DND-41 (cell line): ENCODE results near the gene KRT79.

Experiments used
- ATAC-seq: fragments of 200-7000 bp; cut with Tn5 transposase; 3 replicates; pipeline ENCODE4 v1.9.1; 2021; ENCODE audit warnings: low read depth; ENCODE audit not compliant: insufficient read depth
- DNase-seq: peaks from one replicate; pipeline ENCODE4 v3.0.0-alpha.2; 2020
- H2AFZ ChIP-seq: 2 replicates; pipeline ENCODE4 v1.6.0; 2012; ENCODE audit warnings: low read depth, low read length
- H3K27ac ChIP-seq: 2 replicates; pipeline ENCODE4 v1.5.1; 2012; ENCODE audit warnings: low read length, inconsistent platforms
- H3K27me3 ChIP-seq: fragments of 200-600 bp; sonication (generic); 2 replicates; pipeline ENCODE4 v1.6.0; 2012; ENCODE audit warnings: low read length, mild to moderate bottlenecking, inconsistent platforms; ENCODE audit not compliant: insufficient read depth, poor library complexity
- H3K36me3 ChIP-seq: 2 replicates; pipeline ENCODE4 v1.5.1; 2012; ENCODE audit warnings: low read length, inconsistent platforms; ENCODE audit not compliant: insufficient read depth
- H3K4me1 ChIP-seq: 2 replicates; pipeline ENCODE4 v1.5.1; 2012; ENCODE audit warnings: mild to moderate bottlenecking, low read length; ENCODE audit not compliant: insufficient read depth
- H3K4me2 ChIP-seq: 2 replicates; pipeline ENCODE4 v1.6.0; 2012; ENCODE audit warnings: mild to moderate bottlenecking, moderate library complexity, low read length, inconsistent platforms; ENCODE audit not compliant: insufficient read depth
- H3K4me3 ChIP-seq, 2 experiments: fragments of 200-600 bp in 1 of 2; shearing (Covaris generic) in 1 of 2; 2 replicates each; pipeline ENCODE4 v1.5.1; 2012 to 2016; ENCODE audit warnings: inconsistent platforms in 2 of 2, low read length in 2 of 2, mild to moderate bottlenecking in 2 of 2, low read depth in 1 of 2, moderate library complexity in 1 of 2
- H3K79me2 ChIP-seq: 2 replicates; pipeline ENCODE4 v1.6.0; 2012; ENCODE audit warnings: low read length, inconsistent platforms; ENCODE audit not compliant: insufficient read depth
- H3K9ac ChIP-seq: 2 replicates; pipeline ENCODE4 v1.6.0; 2012; ENCODE audit warnings: low read depth, mild to moderate bottlenecking, inconsistent platforms, low read length, moderate library complexity
- H3K9me3 ChIP-seq: 2 replicates; pipeline ENCODE4 v1.5.1; 2012; ENCODE audit warnings: low read length, moderate library complexity, mild to moderate bottlenecking, inconsistent platforms; ENCODE audit not compliant: insufficient read depth, severe bottlenecking
- H4K20me1 ChIP-seq: 2 replicates; pipeline ENCODE4 v1.6.0; 2012; ENCODE audit warnings: low read length; ENCODE audit not compliant: insufficient read depth
- CTCF ChIP-seq: IDR thresholded peaks from 2 replicates; pipeline ENCODE4 v1.5.1; 2012; ENCODE audit warnings: borderline replicate concordance, low read length, moderate library complexity, mild to moderate bottlenecking; ENCODE audit not compliant: poor library complexity, severe bottlenecking; ENCODE audit errors: extremely low read depth
- EZH2 ChIP-seq: IDR thresholded peaks from 3 replicates; pipeline ENCODE4 v1.6.1; 2012; ENCODE audit warnings: borderline replicate concordance, low read depth, mild to moderate bottlenecking, moderate library complexity, low read length, inconsistent platforms; ENCODE audit not compliant: severe bottlenecking

Gene KRT79

GRCh38 chr12:52834727-52835001 is 553 bp upstream of the KRT79 start:
- DNase-seq: no peak

GRCh38 chr12:52832985-52833905 is 866 bp downstream of the KRT79 start:
- Histone ChIP-seq H3K4me2 (no peak overlapping the region), H4K20me1 (peaks cover 4% of the 10 kb centered on the region)
- no peak for TF ChIP-seq EZH2
- TF ChIP-seq CTCF: no peak

More at GRCh38 chr12:52834727-52835001, 553 bp upstream of the KRT79 start:
- H3K4me2 ChIP-seq: no peak overlapping the region
- peaks cover 26% of the 10 kb centered on the region for H3K27me3 ChIP-seq
- H3K4me1 ChIP-seq: no peaks in the 10 kb centered on the region
- no peak overlapping the region for H3K4me3 ChIP-seq
- H3K9ac ChIP-seq: no peak overlapping the region
- H3K79me2 ChIP-seq: no peaks in the 10 kb centered on the region
- no peak overlapping the region for H3K27ac ChIP-seq
- no peaks in the 10 kb centered on the region for H3K9me3 ChIP-seq
- H2AFZ ChIP-seq: no peak overlapping the region
- H3K36me3 ChIP-seq: no peaks in the 10 kb centered on the region
- H4K20me1 ChIP-seq: peaks cover 4% of the 10 kb centered on the region
- no peak for TF ChIP-seq CTCF
- TF ChIP-seq EZH2: no peak
- ATAC-seq: no peak

GRCh38 chr12:52832451-52832850 is 1.7 kb downstream of the KRT79 start:
- Histone ChIP-seq H3K27me3 (peaks cover 30% of the 10 kb centered on the region), H3K36me3 (no peaks in the 10 kb centered on the region)

More at GRCh38 chr12:52832985-52833905, 866 bp downstream of the KRT79 start:
- ATAC-seq (no peak), DNase-seq (no peak)
- no peaks in the 10 kb centered on the region for H3K36me3 ChIP-seq
- no peak overlapping the region for H2AFZ ChIP-seq
- H3K27me3 ChIP-seq: peaks cover 30% of the 10 kb centered on the region
- H3K4me3 ChIP-seq: no peak overlapping the region
- H3K79me2 ChIP-seq: no peaks in the 10 kb centered on the region
- no peaks in the 10 kb centered on the region for H3K9me3 ChIP-seq
- H3K27ac ChIP-seq: no peak overlapping the region
- no peak overlapping the region for H3K9ac ChIP-seq
- no peaks in the 10 kb centered on the region for H3K4me1 ChIP-seq

More at GRCh38 chr12:52832451-52832850, 1.7 kb downstream of the KRT79 start:
- Histone ChIP-seq H3K4me2 (no peak overlapping the region), H4K20me1 (peaks cover 4% of the 10 kb centered on the region), H3K4me1 (no peaks in the 10 kb centered on the region), H3K79me2 (no peaks in the 10 kb centered on the region), H3K27ac (no peak overlapping the region), H3K9me3 (no peaks in the 10 kb centered on the region), H3K9ac (no peak overlapping the region), H3K4me3 (no peak overlapping the region), H2AFZ (no peak overlapping the region)
- no peak for DNase-seq
- TF ChIP-seq CTCF (no peak), EZH2 (no peak)
- ATAC-seq: no peak
